IMR-90 (cell line): ENCODE data around the gene PNMA8B. TPM values are rescaled to one million over a fixed set of nuclear protein-coding genes. Genes with fewer than 3 reads are reported as not detected.
A peak's percentile ranks its signal among the peaks of the same experiment; 100 is the strongest.

Experiments used
- ATAC-seq: fragments of 200-7000 bp; cut with Tn5 transposase; 2 replicates; pipeline ENCODE4 v1.9.1; 2020; ENCODE audit warnings: low read depth, mild to moderate bottlenecking, moderate library complexity
- BruUV-seq: library from RNA; stranded (reverse); fragments of 400-500 nt; replicated peaks from 2 replicates; lab custom pipeline; 2021; lab: Mats Ljungman, UMichigan
- CTCF ChIA-PET: fragments of 300-600 bp; formaldehyde crosslinking; extraction: SDS; loops from one replicate; lab custom pipeline; 2021; ENCODE audit warnings: antibody characterized with exemption; lab: Yijun Ruan, JAX
- POLR2A ChIA-PET: fragments of 300-600 bp; sonication (Branson Sonifier 250); formaldehyde crosslinking; loops from one replicate; lab custom pipeline; 2022; ENCODE audit warnings: antibody characterized with exemption; ENCODE audit not compliant: unreplicated experiment; lab: Charles Lee
- DNase-seq: peaks from one replicate; pipeline ENCODE4 v3.0.0; 2013
- H2AFZ ChIP-seq: replicated peaks from 2 replicates; pipeline ENCODE3; 2013; ENCODE audit warnings: low read length, mild to moderate bottlenecking; ENCODE audit not compliant: poor library complexity
- H2AK5ac ChIP-seq: 2 replicates; pipeline ENCODE4 v1.6.1; 2013; ENCODE audit warnings: low read depth, low read length, inconsistent platforms
- H2AK9ac ChIP-seq: replicated peaks from 2 replicates; pipeline ENCODE3; 2013; ENCODE audit warnings: mild to moderate bottlenecking, low read depth, low read length, moderate library complexity; ENCODE audit not compliant: poor library complexity
- H2BK120ac ChIP-seq: 2 replicates; pipeline ENCODE4 v1.6.1; 2013; ENCODE audit warnings: low read depth, low read length, inconsistent platforms
- H2BK15ac ChIP-seq: 3 replicates; pipeline ENCODE4 v1.6.1; 2013; ENCODE audit warnings: low read depth, low read length, inconsistent platforms
- H2BK20ac ChIP-seq: 2 replicates; pipeline ENCODE4 v1.6.1; 2013; ENCODE audit warnings: low read depth, mild to moderate bottlenecking, inconsistent platforms, low read length, moderate library complexity
- H2BK5ac ChIP-seq: 2 replicates; pipeline ENCODE4 v1.6.1; 2013; ENCODE audit warnings: mild to moderate bottlenecking, low read depth, low read length, inconsistent platforms; ENCODE audit not compliant: poor library complexity, severe bottlenecking
- H3K14ac ChIP-seq: replicated peaks from 2 replicates; pipeline ENCODE4 v1.6.1; 2013; ENCODE audit warnings: low read depth, low read length, inconsistent platforms
- H3K18ac ChIP-seq: 2 replicates; pipeline ENCODE4 v1.6.1; 2013; ENCODE audit warnings: low read depth, low read length, control low read depth
- H3K23ac ChIP-seq: 2 replicates; pipeline ENCODE4 v1.6.1; 2013; ENCODE audit warnings: low read depth, low read length, inconsistent platforms
- H3K27ac ChIP-seq: 2 replicates; pipeline ENCODE4 v1.5.1; 2013; ENCODE audit warnings: mild to moderate bottlenecking, control low read depth, low read length; ENCODE audit not compliant: insufficient read depth
- H3K27me3 ChIP-seq: 2 replicates; pipeline ENCODE4 v1.6.1; 2013; ENCODE audit warnings: low read length; ENCODE audit not compliant: control insufficient read depth, insufficient read depth
- H3K36me3 ChIP-seq: 2 replicates; pipeline ENCODE4 v1.6.1; 2013; ENCODE audit warnings: low read length, mixed read lengths; ENCODE audit not compliant: control insufficient read depth, insufficient read depth
- H3K4ac ChIP-seq: 2 replicates; pipeline ENCODE4 v1.6.1; 2013; ENCODE audit warnings: low read depth, low read length, inconsistent platforms
- H3K4me1 ChIP-seq: 2 replicates; pipeline ENCODE4 v1.6.1; 2013; ENCODE audit warnings: low read length, mixed read lengths; ENCODE audit not compliant: control insufficient read depth, insufficient read depth
- H3K4me2 ChIP-seq: 2 replicates; pipeline ENCODE4 v1.6.1; 2013; ENCODE audit warnings: low read depth, mild to moderate bottlenecking, control low read depth, low read length, moderate library complexity
- H3K4me3 ChIP-seq: 2 replicates; pipeline ENCODE4 v1.5.1; 2013; ENCODE audit warnings: low read depth, mild to moderate bottlenecking, control low read depth, low read length, moderate library complexity; ENCODE audit not compliant: insufficient read depth
- H3K56ac ChIP-seq: 2 replicates; pipeline ENCODE4 v1.6.1; 2013; ENCODE audit warnings: low read length, inconsistent platforms; ENCODE audit not compliant: insufficient read depth; ENCODE audit errors: extremely low read depth
- H3K79me1 ChIP-seq, 2 experiments: 2 replicates each; pipeline ENCODE4 v1.6.1; 2013; ENCODE audit warnings: low read length in 2 of 2, inconsistent platforms in 1 of 2, low read depth in 1 of 2
- H3K9ac ChIP-seq: 2 replicates; pipeline ENCODE4 v1.6.1; 2013; ENCODE audit warnings: low read depth, low read length, control low read depth
- H3K9me1 ChIP-seq: 2 replicates; pipeline ENCODE4 v1.6.1; 2013; ENCODE audit warnings: low read length, inconsistent platforms; ENCODE audit not compliant: insufficient read depth
- H3K9me3 ChIP-seq: 2 replicates; pipeline ENCODE4 v1.6.1; 2013; ENCODE audit warnings: low read length; ENCODE audit not compliant: control insufficient read depth, insufficient read depth
- H4K20me1 ChIP-seq: 2 replicates; pipeline ENCODE4 v1.6.1; 2013; ENCODE audit warnings: low read length, inconsistent platforms; ENCODE audit not compliant: insufficient read depth
- H4K5ac ChIP-seq: 2 replicates; pipeline ENCODE4 v1.6.1; 2013; ENCODE audit warnings: mild to moderate bottlenecking, low read depth, low read length, control low read depth
- H4K8ac ChIP-seq, 2 experiments: 2 replicates each; pipeline ENCODE4 v1.6.1; 2013; ENCODE audit warnings: low read depth in 2 of 2, low read length in 2 of 2, control low read depth in 1 of 2, inconsistent platforms in 1 of 2
- H4K91ac ChIP-seq: 2 replicates; pipeline ENCODE4 v1.6.1; 2013; ENCODE audit warnings: low read depth, low read length, inconsistent platforms; ENCODE audit not compliant: insufficient read depth
- BHLHE40 ChIP-seq: fragments of 150-350 bp; IDR thresholded peaks from 2 replicates; pipeline ENCODE4 v1.6.1; 2016; ENCODE audit warnings: mild to moderate bottlenecking, low read depth, low read length
- CEBPB ChIP-seq: IDR thresholded peaks from 2 replicates; pipeline ENCODE4 v1.6.1; 2012; ENCODE audit warnings: low read depth, low read length, improper control_type of control experiment
- MAFK ChIP-seq: IDR thresholded peaks from 2 replicates; pipeline ENCODE4 v1.6.1; 2012; ENCODE audit warnings: low read depth, low read length, improper control_type of control experiment
- MAZ ChIP-seq: IDR thresholded peaks from 2 replicates; pipeline ENCODE4 v1.6.1; 2012; ENCODE audit warnings: low read depth, mild to moderate bottlenecking, low read length, improper control_type of control experiment, moderate library complexity, borderline replicate concordance
- MXI1 ChIP-seq: IDR thresholded peaks from 2 replicates; pipeline ENCODE4 v1.6.1; 2012; ENCODE audit warnings: low read depth, mild to moderate bottlenecking, low read length, moderate library complexity, borderline replicate concordance
- POLR2A ChIP-seq: IDR thresholded peaks from 2 replicates; pipeline ENCODE4 v1.6.1; 2012; ENCODE audit warnings: mild to moderate bottlenecking, low read depth, low read length
- RCOR1 ChIP-seq: IDR thresholded peaks from 2 replicates; pipeline ENCODE4 v1.6.1; 2012; ENCODE audit warnings: mild to moderate bottlenecking, low read length, improper control_type of control experiment; ENCODE audit not compliant: insufficient replicate concordance
- WGBS, 2 experiments: methylation state at CpG; one replicate each; pipeline versions ENCODE4 v1.1.5 to v1.1.7; 2013; ENCODE audit warnings: missing lambda C conversion rate in 2 of 2; ENCODE audit not compliant: insufficient read length in 1 of 2; ENCODE audit errors: extremely low coverage in 2 of 2; 5-methylcytosine and 5-hydroxymethylcytosine counted together
- dilution Hi-C: fragments of 300-500 bp; cut with HindIII; formaldehyde crosslinking; loops from one replicate; pipeline ENCODE4 v1.14.3; 2018; ENCODE audit warnings: low sequenced_read_pairs; ENCODE audit not compliant: unreplicated experiment
- in situ Hi-C: fragments of 300-500 bp; cut with MboI; formaldehyde crosslinking; loops from 3 replicates; pipeline ENCODE4 v1.14.3; 2019; ENCODE audit warnings: low sequenced_read_pairs, inconsistent platforms, mixed read lengths
- intact Hi-C: fragments of 100-400 bp; cut with micrococcal nuclease; formaldehyde crosslinking; loops from 2 replicates; pipeline ENCODE4 v1.10.0; 2022
- polyA plus RNA-seq, 3 experiments: library from polyadenylated mRNA; depleted of rRNA; stranded (reverse); fragments of >200 nt; gene quantifications; 2 replicates each; pipeline ENCODE4 v1.2.3, GENCODE V29; 2012; ENCODE audit warnings: low replicate concordance in 1 of 3
- total RNA-seq: library from RNA; depleted of rRNA; stranded (reverse); fragments of >200 nt; gene quantifications from 2 replicates; pipeline ENCODE4 v1.2.3, GENCODE V29; 2012
- TF ChIP-seq, protein P1 (sequence below): fragments of 150-350 bp; IDR thresholded peaks from 2 replicates; pipeline ENCODE4 v1.6.1; 2017; ENCODE audit warnings: mild to moderate bottlenecking, antibody characterized with exemption, low read length, low read depth
- TF ChIP-seq, protein P2 (sequence below): conservative IDR thresholded peaks from 2 replicates; pipeline ENCODE4 v1.5.1; 2012; ENCODE audit warnings: mild to moderate bottlenecking, low read depth, low read length, improper control_type of control experiment

PNMA8B gene
- total and polyA plus RNA-seq, 2 of the 4 experiments (the other 2 are of a cell fraction) = 0.12 to 0.18 TPM

DNA sequence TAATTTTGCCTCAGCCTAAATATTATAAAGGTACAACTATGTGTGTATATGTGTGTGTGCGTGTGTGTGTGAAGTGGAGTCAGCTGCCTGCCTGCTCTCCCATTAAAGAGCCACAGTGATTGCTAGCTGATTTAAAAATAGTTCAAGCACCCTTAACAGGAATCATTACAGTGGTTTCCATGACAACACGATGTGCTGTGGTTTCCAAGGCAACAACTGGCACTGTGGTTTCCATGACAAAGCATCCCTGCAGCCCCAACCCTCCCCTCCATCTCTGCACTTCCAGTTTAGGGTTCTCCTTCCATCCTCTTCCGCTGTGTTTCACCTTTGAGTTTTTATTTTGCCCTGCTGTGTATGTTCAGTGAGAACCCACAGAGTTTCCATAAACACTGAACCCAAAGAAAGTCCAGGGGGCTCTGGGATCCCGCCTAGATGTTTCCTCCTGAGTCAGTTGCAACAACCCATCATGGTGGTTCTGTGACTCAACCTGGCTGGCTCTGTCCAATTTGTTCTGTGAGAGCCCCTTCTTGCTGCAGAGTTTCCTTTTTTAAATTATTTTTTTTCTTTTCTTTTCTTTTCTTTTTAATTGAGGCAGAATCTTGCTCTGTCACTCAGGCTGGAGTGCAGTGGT lies 17.2 kb downstream of the PNMA8B start:
- BruUV-seq = no TSS peak
- H2AK5ac ChIP-seq = peak overlapping the region; percentile 1; the same call in 1 of the 2 replicates
- CTCF ChIA-PET = no interaction called here
- H3K14ac ChIP-seq = no peak overlapping the region
- no peak overlapping the region for H3K4me3 ChIP-seq
- no peak overlapping the region for H3K56ac ChIP-seq
- H2AK9ac ChIP-seq = peak overlapping the region; percentile 23
- H2BK20ac ChIP-seq = no peak overlapping the region
- no peaks in the 10 kb centered on the region for H4K20me1 ChIP-seq
- intact Hi-C loops (no loop called here), in situ Hi-C loops (no loop called here), dilution Hi-C loops (no loop called here)
- H3K27ac ChIP-seq = no peak overlapping the region
- no peak overlapping the region for H3K4me2 ChIP-seq
- no peaks in the 10 kb centered on the region for H3K27me3 ChIP-seq
- no peaks in the 10 kb centered on the region for H3K36me3 ChIP-seq
- 0% methylated on average over 1 of the region's 4 CpGs; no CpG with 5 or more reads in 1 of the 2 experiments for WGBS, 2 experiments
- H4K91ac ChIP-seq = no peak overlapping the region
- H2BK15ac ChIP-seq = peak overlapping the region; percentile 3; the same call in 1 of the 3 replicates
- no peak overlapping the region for H2BK5ac ChIP-seq
- H2AFZ ChIP-seq = no peak overlapping the region
- ATAC-seq = no peak
- peaks cover 3% of the 10 kb centered on the region; the same call in 1 of the 2 replicates for H3K9me1 ChIP-seq
- H3K4me1 ChIP-seq = peaks cover 6% of the 10 kb centered on the region
- H3K9ac ChIP-seq = no peak overlapping the region
- no peak overlapping the region for H4K5ac ChIP-seq
- peak; percentile 80 for DNase-seq
- H3K4ac ChIP-seq = no peak overlapping the region
- no peak overlapping the region for H3K18ac ChIP-seq
- POLR2A ChIA-PET = no interaction called here
- TF ChIP-seq CEBPB (peak; percentile 11; the same call in 1 of the 2 replicates), BHLHE40 (no peak), MAFK (no peak), MXI1 (0 out of 2 replicates have a peak, but pooled peaks have one; percentile 35), RCOR1 (no peak), MAZ (no peak), POLR2A (no peak)
- TF ChIP-seq, protein P1, sequence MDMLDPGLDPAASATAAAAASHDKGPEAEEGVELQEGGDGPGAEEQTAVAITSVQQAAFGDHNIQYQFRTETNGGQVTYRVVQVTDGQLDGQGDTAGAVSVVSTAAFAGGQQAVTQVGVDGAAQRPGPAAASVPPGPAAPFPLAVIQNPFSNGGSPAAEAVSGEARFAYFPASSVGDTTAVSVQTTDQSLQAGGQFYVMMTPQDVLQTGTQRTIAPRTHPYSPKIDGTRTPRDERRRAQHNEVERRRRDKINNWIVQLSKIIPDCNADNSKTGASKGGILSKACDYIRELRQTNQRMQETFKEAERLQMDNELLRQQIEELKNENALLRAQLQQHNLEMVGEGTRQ = no peak
- TF ChIP-seq, protein P2, sequence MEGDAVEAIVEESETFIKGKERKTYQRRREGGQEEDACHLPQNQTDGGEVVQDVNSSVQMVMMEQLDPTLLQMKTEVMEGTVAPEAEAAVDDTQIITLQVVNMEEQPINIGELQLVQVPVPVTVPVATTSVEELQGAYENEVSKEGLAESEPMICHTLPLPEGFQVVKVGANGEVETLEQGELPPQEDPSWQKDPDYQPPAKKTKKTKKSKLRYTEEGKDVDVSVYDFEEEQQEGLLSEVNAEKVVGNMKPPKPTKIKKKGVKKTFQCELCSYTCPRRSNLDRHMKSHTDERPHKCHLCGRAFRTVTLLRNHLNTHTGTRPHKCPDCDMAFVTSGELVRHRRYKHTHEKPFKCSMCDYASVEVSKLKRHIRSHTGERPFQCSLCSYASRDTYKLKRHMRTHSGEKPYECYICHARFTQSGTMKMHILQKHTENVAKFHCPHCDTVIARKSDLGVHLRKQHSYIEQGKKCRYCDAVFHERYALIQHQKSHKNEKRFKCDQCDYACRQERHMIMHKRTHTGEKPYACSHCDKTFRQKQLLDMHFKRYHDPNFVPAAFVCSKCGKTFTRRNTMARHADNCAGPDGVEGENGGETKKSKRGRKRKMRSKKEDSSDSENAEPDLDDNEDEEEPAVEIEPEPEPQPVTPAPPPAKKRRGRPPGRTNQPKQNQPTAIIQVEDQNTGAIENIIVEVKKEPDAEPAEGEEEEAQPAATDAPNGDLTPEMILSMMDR = no peak
- no peak overlapping the region for H3K23ac ChIP-seq
- H3K9me3 ChIP-seq = no peaks in the 10 kb centered on the region
- no peak overlapping the region for H2BK120ac ChIP-seq
- H3K79me1 ChIP-seq = no peaks in the 10 kb centered on the region
- no peak overlapping the region for H4K8ac ChIP-seq
